ENCODE measurements around the gene SYT13.

SYT13 gene

DNA sequence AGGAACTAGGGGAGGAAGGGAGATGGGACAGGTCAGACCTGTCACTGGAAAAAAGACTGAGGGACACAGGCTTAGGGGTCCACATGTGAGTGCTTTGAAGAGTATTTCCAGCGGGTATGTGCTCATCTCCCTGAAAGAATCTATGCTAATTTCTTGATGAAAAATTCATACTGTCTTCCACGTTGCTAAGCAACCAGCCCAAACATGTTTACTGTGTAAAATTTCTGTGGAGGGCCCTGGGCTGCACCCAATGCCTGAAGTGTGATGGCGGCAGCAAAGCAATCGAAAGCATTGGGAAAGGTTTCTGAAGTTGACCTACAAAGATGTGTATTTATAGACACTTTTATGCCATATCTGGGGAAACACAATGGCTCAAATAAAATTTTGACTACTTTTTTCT lies 7.4 kb downstream of the SYT13 start (continued):
- TF ChIP-seq ESRRG (CRISPR knock-in tag; IDR thresholded peaks at IDR 0.05) (no peak), BACH2 (CRISPR knock-in tag; IDR thresholded peaks at IDR 0.05; ENCODE audit: borderline replicate concordance) (no peak), RARB (CRISPR knock-in tag; IDR thresholded peaks at IDR 0.05) (no peak), GLIS3 (CRISPR knock-in tag; IDR thresholded peaks at IDR 0.05) (no peak), CSDC2 (CRISPR knock-in tag; IDR thresholded peaks at IDR 0.05) (no peak), SNAI2 (CRISPR knock-in tag; IDR thresholded peaks at IDR 0.05) (no peak), OSR1 (CRISPR knock-in tag; IDR thresholded peaks at IDR 0.05) (no peak)
- TF ChIP-seq, protein P1, sequence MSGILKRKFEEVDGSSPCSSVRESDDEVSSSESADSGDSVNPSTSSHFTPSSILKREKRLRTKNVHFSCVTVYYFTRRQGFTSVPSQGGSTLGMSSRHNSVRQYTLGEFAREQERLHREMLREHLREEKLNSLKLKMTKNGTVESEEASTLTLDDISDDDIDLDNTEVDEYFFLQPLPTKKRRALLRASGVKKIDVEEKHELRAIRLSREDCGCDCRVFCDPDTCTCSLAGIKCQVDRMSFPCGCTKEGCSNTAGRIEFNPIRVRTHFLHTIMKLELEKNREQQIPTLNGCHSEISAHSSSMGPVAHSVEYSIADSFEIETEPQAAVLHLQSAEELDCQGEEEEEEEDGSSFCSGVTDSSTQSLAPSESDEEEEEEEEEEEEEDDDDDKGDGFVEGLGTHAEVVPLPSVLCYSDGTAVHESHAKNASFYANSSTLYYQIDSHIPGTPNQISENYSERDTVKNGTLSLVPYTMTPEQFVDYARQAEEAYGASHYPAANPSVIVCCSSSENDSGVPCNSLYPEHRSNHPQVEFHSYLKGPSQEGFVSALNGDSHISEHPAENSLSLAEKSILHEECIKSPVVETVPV (CRISPR knock-in tag; IDR thresholded peaks at IDR 0.05): no peak

DNA sequence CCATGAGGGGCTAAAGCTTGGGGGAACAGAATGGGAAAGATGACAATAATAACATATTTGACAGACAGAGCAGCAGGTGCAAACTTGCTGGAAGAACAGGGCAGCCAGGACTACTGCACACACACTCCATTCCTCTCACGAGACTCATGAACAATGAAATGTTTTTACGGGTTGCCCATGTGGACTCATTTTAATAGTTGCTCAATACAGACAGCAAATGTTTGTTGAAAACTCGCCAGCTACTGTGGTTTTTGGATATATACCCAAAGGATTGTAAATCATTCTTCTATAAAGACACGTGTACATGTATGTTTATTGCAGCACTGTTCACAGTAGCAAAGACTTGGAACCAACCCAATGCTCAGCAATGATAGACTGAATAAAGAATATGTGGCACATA lies 10.3 kb downstream of the SYT13 start:
- TF ChIP-seq ZNF8 (CRISPR knock-in tag; IDR thresholded peaks at IDR 0.05): no peak
- TF ChIP-seq ZFP30 (CRISPR knock-in tag; IDR thresholded peaks at IDR 0.05): no peak
- TF ChIP-seq ZC3H10 (CRISPR knock-in tag; IDR thresholded peaks at IDR 0.05): no peak
- no peak for TF ChIP-seq PPARA (CRISPR knock-in tag; IDR thresholded peaks at IDR 0.05; ENCODE audit: borderline replicate concordance)
- no peak for ATAC-seq

DNA sequence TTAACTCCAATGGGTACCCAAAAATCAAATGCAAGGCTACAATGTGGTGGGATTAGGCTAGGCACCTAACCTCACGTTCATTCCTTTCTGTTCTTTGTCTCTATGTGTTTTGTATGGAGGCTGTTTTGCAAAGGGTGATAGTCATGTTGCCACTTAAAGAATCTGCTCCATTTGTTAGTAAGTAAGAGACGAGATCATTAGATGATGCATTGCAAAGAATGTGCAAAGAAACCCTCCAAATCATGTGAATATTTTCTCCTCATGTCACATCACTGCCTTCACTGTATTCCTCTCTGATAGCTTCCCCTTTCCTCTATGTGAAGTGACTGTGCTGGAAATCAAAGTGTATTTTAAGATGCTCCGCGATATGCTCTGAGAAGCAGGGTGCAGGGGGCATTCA lies 11.9 kb downstream of the SYT13 start:
- no peak for ATAC-seq
- TF ChIP-seq ISL1 (CRISPR knock-in tag; IDR thresholded peaks at IDR 0.05) (no peak), ZNF70 (CRISPR knock-in tag; IDR thresholded peaks at IDR 0.05) (no peak), ZC3H10 (CRISPR knock-in tag; IDR thresholded peaks at IDR 0.05) (no peak), BACH2 (CRISPR knock-in tag; IDR thresholded peaks at IDR 0.05; ENCODE audit: borderline replicate concordance) (no peak), SNAI2 (CRISPR knock-in tag; IDR thresholded peaks at IDR 0.05) (no peak), ZFP30 (CRISPR knock-in tag; IDR thresholded peaks at IDR 0.05) (no peak), ZNF565 (CRISPR knock-in tag; conservative IDR thresholded peaks at IDR 0.05; ENCODE audit: low read depth) (no peak), ARNTL (CRISPR knock-in tag; IDR thresholded peaks at IDR 0.05; ENCODE audit: borderline replicate concordance, low read depth) (no peak), ZNF8 (CRISPR knock-in tag; IDR thresholded peaks at IDR 0.05) (no peak), RARB (CRISPR knock-in tag; IDR thresholded peaks at IDR 0.05) (no peak), OSR1 (CRISPR knock-in tag; IDR thresholded peaks at IDR 0.05) (no peak), TOX (CRISPR knock-in tag; IDR thresholded peaks at IDR 0.05; ENCODE audit: borderline replicate concordance) (no peak), ESRRG (CRISPR knock-in tag; IDR thresholded peaks at IDR 0.05) (no peak), PPARA (CRISPR knock-in tag; IDR thresholded peaks at IDR 0.05; ENCODE audit: borderline replicate concordance) (no peak), ZFP3 (CRISPR knock-in tag; IDR thresholded peaks at IDR 0.05) (no peak), CSDC2 (CRISPR knock-in tag; IDR thresholded peaks at IDR 0.05) (no peak)
- TF ChIP-seq, protein P1 (CRISPR knock-in tag; IDR thresholded peaks at IDR 0.05): no peak
- TF ChIP-seq, protein P2, sequence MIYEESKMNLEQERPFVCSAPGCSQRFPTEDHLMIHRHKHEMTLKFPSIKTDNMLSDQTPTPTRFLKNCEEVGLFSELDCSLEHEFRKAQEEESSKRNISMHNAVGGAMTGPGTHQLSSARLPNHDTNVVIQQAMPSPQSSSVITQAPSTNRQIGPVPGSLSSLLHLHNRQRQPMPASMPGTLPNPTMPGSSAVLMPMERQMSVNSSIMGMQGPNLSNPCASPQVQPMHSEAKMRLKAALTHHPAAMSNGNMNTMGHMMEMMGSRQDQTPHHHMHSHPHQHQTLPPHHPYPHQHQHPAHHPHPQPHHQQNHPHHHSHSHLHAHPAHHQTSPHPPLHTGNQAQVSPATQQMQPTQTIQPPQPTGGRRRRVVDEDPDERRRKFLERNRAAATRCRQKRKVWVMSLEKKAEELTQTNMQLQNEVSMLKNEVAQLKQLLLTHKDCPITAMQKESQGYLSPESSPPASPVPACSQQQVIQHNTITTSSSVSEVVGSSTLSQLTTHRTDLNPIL (CRISPR knock-in tag; IDR thresholded peaks at IDR 0.05; ENCODE audit: low read depth): no peak
- TF ChIP-seq, protein P3, sequence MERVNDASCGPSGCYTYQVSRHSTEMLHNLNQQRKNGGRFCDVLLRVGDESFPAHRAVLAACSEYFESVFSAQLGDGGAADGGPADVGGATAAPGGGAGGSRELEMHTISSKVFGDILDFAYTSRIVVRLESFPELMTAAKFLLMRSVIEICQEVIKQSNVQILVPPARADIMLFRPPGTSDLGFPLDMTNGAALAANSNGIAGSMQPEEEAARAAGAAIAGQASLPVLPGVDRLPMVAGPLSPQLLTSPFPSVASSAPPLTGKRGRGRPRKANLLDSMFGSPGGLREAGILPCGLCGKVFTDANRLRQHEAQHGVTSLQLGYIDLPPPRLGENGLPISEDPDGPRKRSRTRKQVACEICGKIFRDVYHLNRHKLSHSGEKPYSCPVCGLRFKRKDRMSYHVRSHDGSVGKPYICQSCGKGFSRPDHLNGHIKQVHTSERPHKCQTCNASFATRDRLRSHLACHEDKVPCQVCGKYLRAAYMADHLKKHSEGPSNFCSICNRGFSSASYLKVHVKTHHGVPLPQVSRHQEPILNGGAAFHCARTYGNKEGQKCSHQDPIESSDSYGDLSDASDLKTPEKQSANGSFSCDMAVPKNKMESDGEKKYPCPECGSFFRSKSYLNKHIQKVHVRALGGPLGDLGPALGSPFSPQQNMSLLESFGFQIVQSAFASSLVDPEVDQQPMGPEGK (CRISPR knock-in tag; IDR thresholded peaks at IDR 0.05; ENCODE audit: borderline replicate concordance): no peak
- TF ChIP-seq, protein P4, sequence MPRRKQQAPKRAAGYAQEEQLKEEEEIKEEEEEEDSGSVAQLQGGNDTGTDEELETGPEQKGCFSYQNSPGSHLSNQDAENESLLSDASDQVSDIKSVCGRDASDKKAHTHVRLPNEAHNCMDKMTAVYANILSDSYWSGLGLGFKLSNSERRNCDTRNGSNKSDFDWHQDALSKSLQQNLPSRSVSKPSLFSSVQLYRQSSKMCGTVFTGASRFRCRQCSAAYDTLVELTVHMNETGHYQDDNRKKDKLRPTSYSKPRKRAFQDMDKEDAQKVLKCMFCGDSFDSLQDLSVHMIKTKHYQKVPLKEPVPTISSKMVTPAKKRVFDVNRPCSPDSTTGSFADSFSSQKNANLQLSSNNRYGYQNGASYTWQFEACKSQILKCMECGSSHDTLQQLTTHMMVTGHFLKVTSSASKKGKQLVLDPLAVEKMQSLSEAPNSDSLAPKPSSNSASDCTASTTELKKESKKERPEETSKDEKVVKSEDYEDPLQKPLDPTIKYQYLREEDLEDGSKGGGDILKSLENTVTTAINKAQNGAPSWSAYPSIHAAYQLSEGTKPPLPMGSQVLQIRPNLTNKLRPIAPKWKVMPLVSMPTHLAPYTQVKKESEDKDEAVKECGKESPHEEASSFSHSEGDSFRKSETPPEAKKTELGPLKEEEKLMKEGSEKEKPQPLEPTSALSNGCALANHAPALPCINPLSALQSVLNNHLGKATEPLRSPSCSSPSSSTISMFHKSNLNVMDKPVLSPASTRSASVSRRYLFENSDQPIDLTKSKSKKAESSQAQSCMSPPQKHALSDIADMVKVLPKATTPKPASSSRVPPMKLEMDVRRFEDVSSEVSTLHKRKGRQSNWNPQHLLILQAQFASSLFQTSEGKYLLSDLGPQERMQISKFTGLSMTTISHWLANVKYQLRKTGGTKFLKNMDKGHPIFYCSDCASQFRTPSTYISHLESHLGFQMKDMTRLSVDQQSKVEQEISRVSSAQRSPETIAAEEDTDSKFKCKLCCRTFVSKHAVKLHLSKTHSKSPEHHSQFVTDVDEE (CRISPR knock-in tag; IDR thresholded peaks at IDR 0.05): no peak

All from SK-N-SH treated with all-trans-retinoic acid at 6 μM for 48 hours (cell line).